Measurements from ENCODE around the gene MAD2L1BP. TPM values are rescaled to one million over a fixed set of nuclear protein-coding genes. Genes with fewer than 3 reads are reported as not detected.

MAD2L1BP gene
- total RNA-seq, 1 donor: 30.4 TPM

- no peak for TF ChIP-seq CTCF (IDR thresholded peaks at IDR 0.05; ENCODE audit: extremely low read depth, low read depth, low read length)
- no peak overlapping the region for H2AFZ ChIP-seq (ENCODE audit: low read length)
- H3K4me1 ChIP-seq (ENCODE audit: insufficient read depth, low read length): peaks cover 2% of the 10 kb centered on the region
- no peaks in the 10 kb centered on the region for H3K27me3 ChIP-seq (ENCODE audit: insufficient read depth, low read length)
- peaks cover 56% of the 10 kb centered on the region for H3K36me3 ChIP-seq (ENCODE audit: insufficient read depth, low read length)
- no peaks in the 10 kb centered on the region for H3K79me2 ChIP-seq (ENCODE audit: insufficient read depth, low read length)
- no peak overlapping the region for H3K27ac ChIP-seq (ENCODE audit: low read depth, low read length)
- no peak overlapping the region for H3K4me3 ChIP-seq (ENCODE audit: insufficient read depth, low read length)
- DNase-seq (ENCODE audit: insufficient read length, low spot score, missing footprints): no peak
- H3K4me2 ChIP-seq (ENCODE audit: insufficient read depth, low read length): no peak overlapping the region
- no peaks in the 10 kb centered on the region for H3K9me3 ChIP-seq (ENCODE audit: low read depth, low read length)
- H4K20me1 ChIP-seq (ENCODE audit: insufficient read depth, low read length): peaks cover 2% of the 10 kb centered on the region
These were observed 21.3 kb upstream of the MAD2L1BP start for GRCh38 chr6:43614396-43614730.

- no peak for DNase-seq (ENCODE audit: insufficient read length, low spot score, missing footprints)
- Histone ChIP-seq H2AFZ (ENCODE audit: low read length) (no peak overlapping the region), H3K27me3 (ENCODE audit: insufficient read depth, low read length) (no peaks in the 10 kb centered on the region), H3K36me3 (ENCODE audit: insufficient read depth, low read length) (peaks cover 62% of the 10 kb centered on the region), H3K4me2 (ENCODE audit: insufficient read depth, low read length) (no peak overlapping the region), H3K9me3 (ENCODE audit: low read depth, low read length) (no peaks in the 10 kb centered on the region), H3K4me3 (ENCODE audit: insufficient read depth, low read length) (no peak overlapping the region), H3K27ac (ENCODE audit: low read depth, low read length) (no peak overlapping the region), H3K79me2 (ENCODE audit: insufficient read depth, low read length) (peaks cover 2% of the 10 kb centered on the region), H4K20me1 (ENCODE audit: insufficient read depth, low read length) (no peaks in the 10 kb centered on the region), H3K4me1 (ENCODE audit: insufficient read depth, low read length) (no peaks in the 10 kb centered on the region)
- no peak for TF ChIP-seq CTCF (IDR thresholded peaks at IDR 0.05; ENCODE audit: extremely low read depth, low read depth, low read length)
These were observed 18.7 kb upstream of the MAD2L1BP start for GRCh38 chr6:43616725-43617472.

GRCh38 chr6:43621078-43621835 is 14.4 kb upstream of the MAD2L1BP start:
- Histone ChIP-seq H3K27me3 (ENCODE audit: insufficient read depth, low read length) (no peaks in the 10 kb centered on the region), H3K9me3 (ENCODE audit: low read depth, low read length) (no peaks in the 10 kb centered on the region), H3K4me3 (ENCODE audit: insufficient read depth, low read length) (no peak overlapping the region), H3K27ac (ENCODE audit: low read depth, low read length) (no peak overlapping the region), H2AFZ (ENCODE audit: low read length) (no peak overlapping the region), H3K4me1 (ENCODE audit: insufficient read depth, low read length) (no peaks in the 10 kb centered on the region), H3K79me2 (ENCODE audit: insufficient read depth, low read length) (peaks cover 27% of the 10 kb centered on the region), H3K4me2 (ENCODE audit: insufficient read depth, low read length) (no peak overlapping the region), H4K20me1 (ENCODE audit: insufficient read depth, low read length) (no peaks in the 10 kb centered on the region), H3K36me3 (ENCODE audit: insufficient read depth, low read length) (peaks cover 73% of the 10 kb centered on the region)
- TF ChIP-seq CTCF (IDR thresholded peaks at IDR 0.05; ENCODE audit: extremely low read depth, low read depth, low read length): no peak
- no peak for DNase-seq (ENCODE audit: insufficient read length, low spot score, missing footprints)

GRCh38 chr6:43621836-43622180 is 13.8 kb upstream of the MAD2L1BP start:
- Histone ChIP-seq H3K79me2 (ENCODE audit: insufficient read depth, low read length) (peaks cover 32% of the 10 kb centered on the region), H2AFZ (ENCODE audit: low read length) (no peak overlapping the region), H3K4me1 (ENCODE audit: insufficient read depth, low read length) (peaks cover 2% of the 10 kb centered on the region), H3K4me2 (ENCODE audit: insufficient read depth, low read length) (no peak overlapping the region), H3K36me3 (ENCODE audit: insufficient read depth, low read length) (peaks cover 76% of the 10 kb centered on the region), H3K9me3 (ENCODE audit: low read depth, low read length) (no peaks in the 10 kb centered on the region), H3K4me3 (ENCODE audit: insufficient read depth, low read length) (no peak overlapping the region), H3K27ac (ENCODE audit: low read depth, low read length) (no peak overlapping the region), H4K20me1 (ENCODE audit: insufficient read depth, low read length) (no peaks in the 10 kb centered on the region), H3K27me3 (ENCODE audit: insufficient read depth, low read length) (no peaks in the 10 kb centered on the region)
- TF ChIP-seq CTCF (IDR thresholded peaks at IDR 0.05; ENCODE audit: extremely low read depth, low read depth, low read length): no peak
- DNase-seq (ENCODE audit: insufficient read length, low spot score, missing footprints): no peak
